Neural cell (in vitro differentiated cells): Measurements from ENCODE around the gene HGD. TPM values are rescaled to one million over a fixed set of nuclear protein-coding genes. Genes with fewer than 3 reads are reported as not detected.

Source experiments
- H2AFZ ChIP-seq: fragments of 200-600, 300-800 bp; sonication (generic), shearing (Covaris generic); 2 replicates; pipeline ENCODE4 v1.6.0; 2014; ENCODE audit warnings: low read depth, mild to moderate bottlenecking, antibody characterized with exemption, low read length, moderate library complexity
- H3F3A ChIP-seq: fragments of 200-600 bp; shearing (Covaris generic); 2 replicates; pipeline ENCODE4 v1.6.1; 2016; ENCODE audit warnings: mild to moderate bottlenecking, moderate library complexity, mixed read lengths, antibody characterized with exemption, low read length; ENCODE audit not compliant: insufficient read depth, poor library complexity, severe bottlenecking
- H3K27ac ChIP-seq: fragments of 200-600, 300-800 bp; sonication (generic), shearing (Covaris generic); 2 replicates; pipeline ENCODE4 v1.5.1; 2014; ENCODE audit warnings: mild to moderate bottlenecking, low read length, moderate library complexity
- H3K27me3 ChIP-seq: fragments of 300-800, 200-600 bp; sonication (generic), shearing (Covaris generic); 2 replicates; pipeline ENCODE4 v1.6.0; 2014; ENCODE audit warnings: mild to moderate bottlenecking, low read depth, low read length, moderate library complexity; ENCODE audit not compliant: insufficient read depth
- H3K36me3 ChIP-seq: fragments of 300-800, 200-600 bp; sonication (generic), shearing (Covaris generic); 2 replicates; pipeline ENCODE4 v1.5.1; 2014; ENCODE audit warnings: mild to moderate bottlenecking, antibody characterized with exemption, low read length, moderate library complexity; ENCODE audit not compliant: insufficient read depth
- H3K4me2 ChIP-seq: fragments of 300-800, 200-600 bp; sonication (generic), shearing (Covaris generic); 2 replicates; pipeline ENCODE4 v1.6.0; 2014; ENCODE audit warnings: mild to moderate bottlenecking, low read length
- H3K4me3 ChIP-seq: fragments of 300-800, 200-600 bp; sonication (generic), shearing (Covaris generic); 2 replicates; pipeline ENCODE4 v1.5.1; 2014; ENCODE audit warnings: mild to moderate bottlenecking, low read length, moderate library complexity
- H3K79me2 ChIP-seq: fragments of 200-600 bp; shearing (Covaris generic); replicated peaks from 2 replicates; pipeline ENCODE4 v1.6.0; 2014; ENCODE audit warnings: mild to moderate bottlenecking, low read length, moderate library complexity; ENCODE audit not compliant: insufficient read depth
- H3K9ac ChIP-seq: fragments of 300-800, 200-600 bp; sonication (generic), shearing (Covaris generic); 2 replicates; pipeline ENCODE4 v1.6.1; 2016; ENCODE audit warnings: mild to moderate bottlenecking, low read length, mixed read lengths
- H3K9me2 ChIP-seq: fragments of 200-600 bp; shearing (Covaris generic); 2 replicates; pipeline ENCODE4 v1.6.1; 2016; ENCODE audit warnings: mild to moderate bottlenecking, low read length, mixed read lengths; ENCODE audit not compliant: insufficient read depth
- H3K9me3 ChIP-seq: fragments of 200-600, 300-800 bp; sonication (generic), shearing (Covaris generic); 2 replicates; pipeline ENCODE4 v1.6.1; 2016; ENCODE audit warnings: mild to moderate bottlenecking, mixed run types, low read length, moderate library complexity, mixed read lengths
- H4K20me1 ChIP-seq: fragments of 200-600 bp; shearing (Covaris generic); 2 replicates; pipeline ENCODE4 v1.6.1; 2016; ENCODE audit warnings: mild to moderate bottlenecking, mixed run types; ENCODE audit not compliant: insufficient read depth
- EP300 ChIP-seq: fragments of 450-650 bp; conservative IDR thresholded peaks from 2 replicates; pipeline ENCODE4 v1.6.1; 2014; ENCODE audit warnings: antibody characterized with exemption, mild to moderate bottlenecking, moderate library complexity; ENCODE audit not compliant: poor library complexity, severe bottlenecking
- EZH2 ChIP-seq: fragments of 200-600, 300-800 bp; shearing (Covaris generic), sonication (generic); IDR thresholded peaks from 2 replicates; pipeline ENCODE4 v1.6.1; 2014; ENCODE audit warnings: antibody characterized with exemption, low read length, borderline replicate concordance, mild to moderate bottlenecking; ENCODE audit not compliant: insufficient read depth, poor library complexity, severe bottlenecking
- MXI1 ChIP-seq: fragments of 450-650 bp; conservative IDR thresholded peaks from 2 replicates; pipeline ENCODE4 v1.6.1; 2014; ENCODE audit warnings: antibody characterized with exemption, mild to moderate bottlenecking; ENCODE audit not compliant: poor library complexity, severe bottlenecking
- POLR2AphosphoS5 ChIP-seq: IDR thresholded peaks from 2 replicates; pipeline ENCODE4 v1.6.1; 2012
- RAD21 ChIP-seq: fragments of 450-650 bp; conservative IDR thresholded peaks from 2 replicates; pipeline ENCODE4 v1.6.1; 2014; ENCODE audit warnings: antibody characterized with exemption, mild to moderate bottlenecking, moderate library complexity
- SMC3 ChIP-seq: fragments of 450-650 bp; conservative IDR thresholded peaks from 2 replicates; pipeline ENCODE4 v1.6.1; 2014; ENCODE audit warnings: antibody characterized with exemption, mild to moderate bottlenecking, moderate library complexity; ENCODE audit not compliant: poor library complexity
- TAF1 ChIP-seq: IDR thresholded peaks from 2 replicates; pipeline ENCODE4 v1.6.1; 2012; ENCODE audit warnings: low read depth
- polyA plus RNA-seq: library from polyadenylated mRNA; depleted of rRNA; stranded (reverse); fragments of >200 nt; gene quantifications from 2 replicates; pipeline ENCODE4 v1.2.3, GENCODE V29; 2014
- TF ChIP-seq, protein P1 (sequence below): fragments of 450-650 bp; IDR thresholded peaks from 2 replicates; pipeline ENCODE4 v1.5.1; 2014; ENCODE audit warnings: antibody characterized with exemption, mild to moderate bottlenecking, moderate library complexity; ENCODE audit not compliant: poor library complexity, severe bottlenecking
- TF ChIP-seq, protein P2 (sequence below): IDR thresholded peaks from 2 replicates; pipeline ENCODE4 v1.6.1; 2012; ENCODE audit warnings: borderline replicate concordance

Gene HGD
- polyA plus RNA-seq, 1 donor from 2014 or later = not detected

DNA sequence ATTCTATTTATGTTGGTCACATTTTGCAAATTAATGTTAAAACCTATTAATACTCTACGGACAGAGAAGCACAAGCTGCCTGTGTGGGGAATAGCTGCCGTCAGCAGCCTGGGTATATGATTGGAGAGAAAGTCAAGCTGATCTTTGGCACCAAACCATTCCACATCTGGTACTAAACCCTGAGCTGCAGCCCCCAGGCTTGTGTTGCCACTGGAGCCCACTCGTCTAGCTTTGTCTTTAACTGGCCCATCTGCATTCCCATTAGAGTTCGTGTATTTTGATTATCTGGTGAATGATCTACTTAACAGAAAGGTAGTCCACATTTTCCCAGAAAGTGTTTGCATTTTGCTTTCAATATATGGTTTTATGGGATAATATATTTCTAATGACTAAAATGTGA is 80.5 kb downstream of the HGD start:
- no peaks in the 10 kb centered on the region for H3K36me3 ChIP-seq
- TF ChIP-seq POLR2AphosphoS5 = no peak
- no peak for TF ChIP-seq EP300
- no peak for TF ChIP-seq TAF1
- H2AFZ ChIP-seq = no peak overlapping the region
- H3F3A ChIP-seq = no peaks in the 10 kb centered on the region
- H3K9me2 ChIP-seq = no peaks in the 10 kb centered on the region
- no peak overlapping the region for H3K4me3 ChIP-seq
- H4K20me1 ChIP-seq = no peaks in the 10 kb centered on the region
- H3K9ac ChIP-seq = no peak overlapping the region
- H3K27me3 ChIP-seq = no peaks in the 10 kb centered on the region
- H3K4me2 ChIP-seq = no peak overlapping the region
- peaks cover 10% of the 10 kb centered on the region for H3K79me2 ChIP-seq
- no peak overlapping the region for H3K27ac ChIP-seq
- no peaks in the 10 kb centered on the region for H3K9me3 ChIP-seq

DNA sequence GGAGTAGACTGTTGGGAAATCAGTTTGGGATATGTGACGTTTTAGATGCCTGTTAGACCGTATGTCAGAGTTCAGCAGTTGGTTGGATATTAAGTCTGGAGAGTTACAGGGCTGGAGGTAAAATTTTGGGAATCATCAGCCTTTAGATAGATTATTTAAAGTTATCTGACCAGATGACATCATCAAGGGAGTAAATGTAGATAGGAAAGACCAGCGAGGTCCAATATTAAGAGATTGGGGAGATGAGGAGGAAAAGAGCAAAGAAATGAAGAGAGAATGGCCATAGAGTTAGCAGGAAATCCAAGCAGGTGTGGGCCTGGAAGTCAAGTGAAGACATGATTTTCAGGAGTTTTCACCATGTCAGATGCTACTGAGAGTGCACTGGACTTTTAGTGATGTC is 82.8 kb downstream of the HGD start:
- no peak overlapping the region for H3K4me2 ChIP-seq
- H2AFZ ChIP-seq = no peak overlapping the region
- no peak overlapping the region for H3K27ac ChIP-seq
- no peaks in the 10 kb centered on the region for H3K27me3 ChIP-seq
- H3K36me3 ChIP-seq = no peaks in the 10 kb centered on the region
- H3K79me2 ChIP-seq = peaks cover 12% of the 10 kb centered on the region
- H3K9ac ChIP-seq = no peak overlapping the region
- H3K9me2 ChIP-seq = no peaks in the 10 kb centered on the region
- H3F3A ChIP-seq = no peaks in the 10 kb centered on the region
- H4K20me1 ChIP-seq = no peaks in the 10 kb centered on the region
- TF ChIP-seq POLR2AphosphoS5 = no peak
- peak overlapping the region; percentile 40 for H3K4me3 ChIP-seq
- H3K9me3 ChIP-seq = no peaks in the 10 kb centered on the region

DNA sequence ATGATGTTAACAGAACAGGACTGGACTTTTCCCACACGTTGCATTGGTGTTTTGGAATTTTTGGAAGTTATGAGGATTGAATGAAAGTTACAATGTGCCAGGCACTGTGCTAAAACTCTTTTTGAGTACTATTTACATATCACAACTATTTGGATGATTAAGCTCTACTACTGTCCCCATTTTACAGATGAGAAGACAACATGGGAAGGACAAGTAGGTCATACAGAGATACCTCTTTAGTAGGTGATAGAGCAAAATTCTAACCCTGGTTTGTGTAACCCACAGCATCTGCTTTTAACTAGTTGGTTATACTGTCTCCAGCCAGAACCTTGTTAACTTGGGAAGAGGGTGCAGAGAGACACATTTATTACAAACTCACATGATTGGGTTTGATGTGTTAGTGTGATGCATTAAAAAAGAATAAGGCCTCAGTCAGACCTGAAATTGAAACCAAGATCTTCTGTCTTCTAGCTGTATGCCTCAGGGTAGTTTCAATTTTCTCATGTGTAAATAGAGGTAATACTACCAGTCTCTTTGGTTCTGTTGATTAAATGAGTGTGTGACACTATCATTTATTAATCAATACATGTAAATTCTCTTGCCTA is 84.5 kb downstream of the HGD start:
- Histone ChIP-seq H3K79me2 (peaks cover 12% of the 10 kb centered on the region), H3K36me3 (no peaks in the 10 kb centered on the region), H3K9ac (no peak overlapping the region), H4K20me1 (no peaks in the 10 kb centered on the region), H2AFZ (no peak overlapping the region), H3K27ac (no peak overlapping the region), H3K9me3 (no peaks in the 10 kb centered on the region), H3K9me2 (no peaks in the 10 kb centered on the region), H3K4me3 (peak overlapping the region; percentile 60), H3K4me2 (peak overlapping the region; percentile 66), H3F3A (no peaks in the 10 kb centered on the region), H3K27me3 (no peaks in the 10 kb centered on the region)
- TF ChIP-seq RAD21 (no peak), MXI1 (no peak), TAF1 (no peak), EP300 (no peak), EZH2 (no peak), SMC3 (no peak), POLR2AphosphoS5 (no peak)
- TF ChIP-seq, protein P1, sequence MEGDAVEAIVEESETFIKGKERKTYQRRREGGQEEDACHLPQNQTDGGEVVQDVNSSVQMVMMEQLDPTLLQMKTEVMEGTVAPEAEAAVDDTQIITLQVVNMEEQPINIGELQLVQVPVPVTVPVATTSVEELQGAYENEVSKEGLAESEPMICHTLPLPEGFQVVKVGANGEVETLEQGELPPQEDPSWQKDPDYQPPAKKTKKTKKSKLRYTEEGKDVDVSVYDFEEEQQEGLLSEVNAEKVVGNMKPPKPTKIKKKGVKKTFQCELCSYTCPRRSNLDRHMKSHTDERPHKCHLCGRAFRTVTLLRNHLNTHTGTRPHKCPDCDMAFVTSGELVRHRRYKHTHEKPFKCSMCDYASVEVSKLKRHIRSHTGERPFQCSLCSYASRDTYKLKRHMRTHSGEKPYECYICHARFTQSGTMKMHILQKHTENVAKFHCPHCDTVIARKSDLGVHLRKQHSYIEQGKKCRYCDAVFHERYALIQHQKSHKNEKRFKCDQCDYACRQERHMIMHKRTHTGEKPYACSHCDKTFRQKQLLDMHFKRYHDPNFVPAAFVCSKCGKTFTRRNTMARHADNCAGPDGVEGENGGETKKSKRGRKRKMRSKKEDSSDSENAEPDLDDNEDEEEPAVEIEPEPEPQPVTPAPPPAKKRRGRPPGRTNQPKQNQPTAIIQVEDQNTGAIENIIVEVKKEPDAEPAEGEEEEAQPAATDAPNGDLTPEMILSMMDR = no peak
- TF ChIP-seq, protein P2, sequence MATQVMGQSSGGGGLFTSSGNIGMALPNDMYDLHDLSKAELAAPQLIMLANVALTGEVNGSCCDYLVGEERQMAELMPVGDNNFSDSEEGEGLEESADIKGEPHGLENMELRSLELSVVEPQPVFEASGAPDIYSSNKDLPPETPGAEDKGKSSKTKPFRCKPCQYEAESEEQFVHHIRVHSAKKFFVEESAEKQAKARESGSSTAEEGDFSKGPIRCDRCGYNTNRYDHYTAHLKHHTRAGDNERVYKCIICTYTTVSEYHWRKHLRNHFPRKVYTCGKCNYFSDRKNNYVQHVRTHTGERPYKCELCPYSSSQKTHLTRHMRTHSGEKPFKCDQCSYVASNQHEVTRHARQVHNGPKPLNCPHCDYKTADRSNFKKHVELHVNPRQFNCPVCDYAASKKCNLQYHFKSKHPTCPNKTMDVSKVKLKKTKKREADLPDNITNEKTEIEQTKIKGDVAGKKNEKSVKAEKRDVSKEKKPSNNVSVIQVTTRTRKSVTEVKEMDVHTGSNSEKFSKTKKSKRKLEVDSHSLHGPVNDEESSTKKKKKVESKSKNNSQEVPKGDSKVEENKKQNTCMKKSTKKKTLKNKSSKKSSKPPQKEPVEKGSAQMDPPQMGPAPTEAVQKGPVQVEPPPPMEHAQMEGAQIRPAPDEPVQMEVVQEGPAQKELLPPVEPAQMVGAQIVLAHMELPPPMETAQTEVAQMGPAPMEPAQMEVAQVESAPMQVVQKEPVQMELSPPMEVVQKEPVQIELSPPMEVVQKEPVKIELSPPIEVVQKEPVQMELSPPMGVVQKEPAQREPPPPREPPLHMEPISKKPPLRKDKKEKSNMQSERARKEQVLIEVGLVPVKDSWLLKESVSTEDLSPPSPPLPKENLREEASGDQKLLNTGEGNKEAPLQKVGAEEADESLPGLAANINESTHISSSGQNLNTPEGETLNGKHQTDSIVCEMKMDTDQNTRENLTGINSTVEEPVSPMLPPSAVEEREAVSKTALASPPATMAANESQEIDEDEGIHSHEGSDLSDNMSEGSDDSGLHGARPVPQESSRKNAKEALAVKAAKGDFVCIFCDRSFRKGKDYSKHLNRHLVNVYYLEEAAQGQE = no peak
